ENCODE results near the gene BLM. TPM values are rescaled to one million over a fixed set of nuclear protein-coding genes. Genes with fewer than 3 reads are reported as not detected.
A peak's percentile ranks its signal among the peaks of the same experiment; 100 is the strongest.

The BLM gene
- total and polyA plus RNA-seq, 2 of the 8 experiments (the other 6 are each of a cell fraction or from before 2014, with no cell fraction given) = 15.2 to 46.7 TPM

DNA sequence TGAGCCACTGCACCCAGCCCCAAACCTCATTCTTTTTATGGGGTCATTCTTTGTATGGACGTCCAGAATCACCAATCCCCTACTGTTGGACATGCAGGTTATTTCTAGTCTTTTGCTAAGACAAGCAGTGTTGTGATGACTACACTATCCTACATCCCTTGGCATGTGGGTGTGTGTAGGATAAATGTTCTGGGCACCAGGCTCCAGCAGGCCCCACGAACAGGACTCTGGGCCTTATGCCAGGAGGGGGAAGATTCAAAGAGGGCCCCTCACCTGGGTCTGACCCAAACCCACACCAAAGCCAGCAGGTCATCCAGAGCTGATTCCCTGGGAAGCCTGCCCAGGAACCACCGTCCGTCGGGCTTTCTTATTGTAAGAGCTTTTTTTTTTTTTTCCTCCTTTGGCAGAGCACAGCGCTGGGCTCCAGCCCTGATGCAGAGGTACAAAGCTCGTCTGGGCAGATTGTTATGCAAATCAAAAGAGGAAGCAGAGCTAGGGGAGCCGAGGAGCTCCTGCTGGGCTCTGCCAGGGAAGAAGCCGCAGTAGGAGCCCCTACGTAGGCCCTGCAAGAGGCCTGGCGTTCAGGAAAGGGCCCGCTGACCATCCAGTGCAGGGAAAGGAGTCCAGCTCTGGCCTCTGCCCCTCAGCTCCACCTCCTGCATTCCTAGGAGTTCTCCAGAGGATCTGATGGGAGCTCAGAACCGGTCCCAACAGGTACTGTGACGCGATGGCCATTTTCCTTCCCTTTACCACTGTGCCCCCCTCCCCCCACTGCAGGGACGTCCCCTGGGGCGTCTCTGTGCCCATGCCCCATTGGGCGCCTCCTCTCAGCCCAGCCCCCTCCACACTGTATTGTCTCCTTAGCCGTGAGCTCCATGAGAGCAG, 122.3 kb downstream of the BLM start (continued):
- TF ChIP-seq TAF7 (optimal IDR thresholded peaks at IDR 0.05; ENCODE audit: borderline replicate concordance, low read depth, low read length) (no peak), SIRT6 (IDR thresholded peaks at IDR 0.05; ENCODE audit: low read length) (no peak), SIX5 (IDR thresholded peaks at IDR 0.05; ENCODE audit: low read depth, low read length) (no peak), CEBPB (IDR thresholded peaks at IDR 0.05; ENCODE audit: low read depth, low read length) (no peak), BACH1 (IDR thresholded peaks at IDR 0.05; ENCODE audit: low read length) (no peak), KDM1A (IDR thresholded peaks at IDR 0.05; ENCODE audit: borderline replicate concordance, low read length) (no peak), CBX5 (IDR thresholded peaks at IDR 0.05; ENCODE audit: low read depth, low read length) (no peak), RBBP5 (IDR thresholded peaks at IDR 0.05; ENCODE audit: borderline replicate concordance, low read depth, low read length) (peak; percentile 92)
- TF ChIP-seq, protein P1, sequence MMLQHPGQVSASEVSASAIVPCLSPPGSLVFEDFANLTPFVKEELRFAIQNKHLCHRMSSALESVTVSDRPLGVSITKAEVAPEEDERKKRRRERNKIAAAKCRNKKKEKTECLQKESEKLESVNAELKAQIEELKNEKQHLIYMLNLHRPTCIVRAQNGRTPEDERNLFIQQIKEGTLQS (IDR thresholded peaks at IDR 0.05; ENCODE audit: insufficient read depth, low read depth, low read length) = no peak
- TF ChIP-seq, protein P2, sequence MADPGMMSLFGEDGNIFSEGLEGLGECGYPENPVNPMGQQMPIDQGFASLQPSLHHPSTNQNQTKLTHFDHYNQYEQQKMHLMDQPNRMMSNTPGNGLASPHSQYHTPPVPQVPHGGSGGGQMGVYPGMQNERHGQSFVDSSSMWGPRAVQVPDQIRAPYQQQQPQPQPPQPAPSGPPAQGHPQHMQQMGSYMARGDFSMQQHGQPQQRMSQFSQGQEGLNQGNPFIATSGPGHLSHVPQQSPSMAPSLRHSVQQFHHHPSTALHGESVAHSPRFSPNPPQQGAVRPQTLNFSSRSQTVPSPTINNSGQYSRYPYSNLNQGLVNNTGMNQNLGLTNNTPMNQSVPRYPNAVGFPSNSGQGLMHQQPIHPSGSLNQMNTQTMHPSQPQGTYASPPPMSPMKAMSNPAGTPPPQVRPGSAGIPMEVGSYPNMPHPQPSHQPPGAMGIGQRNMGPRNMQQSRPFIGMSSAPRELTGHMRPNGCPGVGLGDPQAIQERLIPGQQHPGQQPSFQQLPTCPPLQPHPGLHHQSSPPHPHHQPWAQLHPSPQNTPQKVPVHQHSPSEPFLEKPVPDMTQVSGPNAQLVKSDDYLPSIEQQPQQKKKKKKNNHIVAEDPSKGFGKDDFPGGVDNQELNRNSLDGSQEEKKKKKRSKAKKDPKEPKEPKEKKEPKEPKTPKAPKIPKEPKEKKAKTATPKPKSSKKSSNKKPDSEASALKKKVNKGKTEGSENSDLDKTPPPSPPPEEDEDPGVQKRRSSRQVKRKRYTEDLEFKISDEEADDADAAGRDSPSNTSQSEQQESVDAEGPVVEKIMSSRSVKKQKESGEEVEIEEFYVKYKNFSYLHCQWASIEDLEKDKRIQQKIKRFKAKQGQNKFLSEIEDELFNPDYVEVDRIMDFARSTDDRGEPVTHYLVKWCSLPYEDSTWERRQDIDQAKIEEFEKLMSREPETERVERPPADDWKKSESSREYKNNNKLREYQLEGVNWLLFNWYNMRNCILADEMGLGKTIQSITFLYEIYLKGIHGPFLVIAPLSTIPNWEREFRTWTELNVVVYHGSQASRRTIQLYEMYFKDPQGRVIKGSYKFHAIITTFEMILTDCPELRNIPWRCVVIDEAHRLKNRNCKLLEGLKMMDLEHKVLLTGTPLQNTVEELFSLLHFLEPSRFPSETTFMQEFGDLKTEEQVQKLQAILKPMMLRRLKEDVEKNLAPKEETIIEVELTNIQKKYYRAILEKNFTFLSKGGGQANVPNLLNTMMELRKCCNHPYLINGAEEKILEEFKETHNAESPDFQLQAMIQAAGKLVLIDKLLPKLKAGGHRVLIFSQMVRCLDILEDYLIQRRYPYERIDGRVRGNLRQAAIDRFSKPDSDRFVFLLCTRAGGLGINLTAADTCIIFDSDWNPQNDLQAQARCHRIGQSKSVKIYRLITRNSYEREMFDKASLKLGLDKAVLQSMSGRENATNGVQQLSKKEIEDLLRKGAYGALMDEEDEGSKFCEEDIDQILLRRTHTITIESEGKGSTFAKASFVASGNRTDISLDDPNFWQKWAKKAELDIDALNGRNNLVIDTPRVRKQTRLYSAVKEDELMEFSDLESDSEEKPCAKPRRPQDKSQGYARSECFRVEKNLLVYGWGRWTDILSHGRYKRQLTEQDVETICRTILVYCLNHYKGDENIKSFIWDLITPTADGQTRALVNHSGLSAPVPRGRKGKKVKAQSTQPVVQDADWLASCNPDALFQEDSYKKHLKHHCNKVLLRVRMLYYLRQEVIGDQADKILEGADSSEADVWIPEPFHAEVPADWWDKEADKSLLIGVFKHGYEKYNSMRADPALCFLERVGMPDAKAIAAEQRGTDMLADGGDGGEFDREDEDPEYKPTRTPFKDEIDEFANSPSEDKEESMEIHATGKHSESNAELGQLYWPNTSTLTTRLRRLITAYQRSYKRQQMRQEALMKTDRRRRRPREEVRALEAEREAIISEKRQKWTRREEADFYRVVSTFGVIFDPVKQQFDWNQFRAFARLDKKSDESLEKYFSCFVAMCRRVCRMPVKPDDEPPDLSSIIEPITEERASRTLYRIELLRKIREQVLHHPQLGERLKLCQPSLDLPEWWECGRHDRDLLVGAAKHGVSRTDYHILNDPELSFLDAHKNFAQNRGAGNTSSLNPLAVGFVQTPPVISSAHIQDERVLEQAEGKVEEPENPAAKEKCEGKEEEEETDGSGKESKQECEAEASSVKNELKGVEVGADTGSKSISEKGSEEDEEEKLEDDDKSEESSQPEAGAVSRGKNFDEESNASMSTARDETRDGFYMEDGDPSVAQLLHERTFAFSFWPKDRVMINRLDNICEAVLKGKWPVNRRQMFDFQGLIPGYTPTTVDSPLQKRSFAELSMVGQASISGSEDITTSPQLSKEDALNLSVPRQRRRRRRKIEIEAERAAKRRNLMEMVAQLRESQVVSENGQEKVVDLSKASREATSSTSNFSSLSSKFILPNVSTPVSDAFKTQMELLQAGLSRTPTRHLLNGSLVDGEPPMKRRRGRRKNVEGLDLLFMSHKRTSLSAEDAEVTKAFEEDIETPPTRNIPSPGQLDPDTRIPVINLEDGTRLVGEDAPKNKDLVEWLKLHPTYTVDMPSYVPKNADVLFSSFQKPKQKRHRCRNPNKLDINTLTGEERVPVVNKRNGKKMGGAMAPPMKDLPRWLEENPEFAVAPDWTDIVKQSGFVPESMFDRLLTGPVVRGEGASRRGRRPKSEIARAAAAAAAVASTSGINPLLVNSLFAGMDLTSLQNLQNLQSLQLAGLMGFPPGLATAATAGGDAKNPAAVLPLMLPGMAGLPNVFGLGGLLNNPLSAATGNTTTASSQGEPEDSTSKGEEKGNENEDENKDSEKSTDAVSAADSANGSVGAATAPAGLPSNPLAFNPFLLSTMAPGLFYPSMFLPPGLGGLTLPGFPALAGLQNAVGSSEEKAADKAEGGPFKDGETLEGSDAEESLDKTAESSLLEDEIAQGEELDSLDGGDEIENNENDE (IDR thresholded peaks at IDR 0.05; ENCODE audit: insufficient replicate concordance, low read length) = no peak

Measured in H1 (cell line).